Stimulated activated CD4-positive, alpha-beta T cell treated with anti-CD3 and anti-CD28 coated beads, TNF-alpha, amount 100 ng/mL, for 4 hours (primary cell): ENCODE data around the gene PRKCZ.

ENCODE experiments used
- DNase-seq, 3 experiments: peaks; one replicate each; pipeline ENCODE4 v3.0.0-alpha.2; 2020; ENCODE audit warnings: low read depth in 3 of 3

PRKCZ gene

GRCh38 chr1:2024887-2025286 lies 25.3 kb upstream of the PRKCZ start:
- no peak for DNase-seq

- no peak for DNase-seq
These were observed 24.7 kb upstream of the PRKCZ start for GRCh38 chr1:2025491-2025981.

GRCh38 chr1:2027961-2028583 lies 22.1 kb upstream of the PRKCZ start:
- no peak for DNase-seq

GRCh38 chr1:2028870-2029560 lies 21.2 kb upstream of the PRKCZ start:
- DNase-seq: no peak

- DNase-seq: no peak
These were observed 20.6 kb upstream of the PRKCZ start for GRCh38 chr1:2029561-2029960.

GRCh38 chr1:2030076-2030871 lies 19.9 kb upstream of the PRKCZ start:
- no peak for DNase-seq

- DNase-seq: no peak
These were observed 18.4 kb upstream of the PRKCZ start for GRCh38 chr1:2031546-2032540.

- DNase-seq: no peak
These were observed 17.5 kb upstream of the PRKCZ start for GRCh38 chr1:2032737-2033136.

GRCh38 chr1:2033165-2033564 lies 17.0 kb upstream of the PRKCZ start:
- DNase-seq: no peak

- DNase-seq: no peak
These were observed 13.9 kb upstream of the PRKCZ start for GRCh38 chr1:2036287-2036686.

- DNase-seq: no peak
These were observed 12.8 kb upstream of the PRKCZ start for GRCh38 chr1:2037314-2037979.

- DNase-seq: no peak
These were observed 12.0 kb upstream of the PRKCZ start for GRCh38 chr1:2038229-2038628.

- DNase-seq: no peak
These were observed 11.0 kb upstream of the PRKCZ start for GRCh38 chr1:2039251-2039650.

- DNase-seq: no peak
These were observed 8.9 kb upstream of the PRKCZ start for GRCh38 chr1:2041305-2041704.

- DNase-seq: no peak
These were observed 8.3 kb upstream of the PRKCZ start for GRCh38 chr1:2041887-2042286.

- DNase-seq: no peak
These were observed 7.1 kb upstream of the PRKCZ start for GRCh38 chr1:2042830-2043773.

- DNase-seq: no peak
These were observed 6.3 kb upstream of the PRKCZ start for GRCh38 chr1:2043886-2044285.

- DNase-seq: peak; percentile 61 to 74 (median 70)
These were observed 5.5 kb upstream of the PRKCZ start for GRCh38 chr1:2044510-2045319.
